GM18519 (cell line): ENCODE results near the gene CHN1.

ENCODE experiments used
- ATAC-seq: cut with Tn5 transposase; IDR thresholded peaks from one replicate; pipeline ENCODE4 v1.9.1; 2021; ENCODE audit warnings: mild to moderate bottlenecking, moderate library complexity; ENCODE audit not compliant: unreplicated experiment, low FRiP score

Gene CHN1

GRCh38 chr2:175011505-175011904 lies 6.3 kb upstream of the CHN1 start:
- no peak for ATAC-seq

GRCh38 chr2:175010848-175011254 lies 5.7 kb upstream of the CHN1 start:
- no peak for ATAC-seq

- no peak for ATAC-seq
Measured at GRCh38 chr2:175009917-175010621, 4.9 kb upstream of the CHN1 start.

GRCh38 chr2:175008801-175009495 lies 3.8 kb upstream of the CHN1 start:
- ATAC-seq = no peak

GRCh38 chr2:175008009-175008408 lies 2.8 kb upstream of the CHN1 start:
- no peak for ATAC-seq

GRCh38 chr2:175007510-175007909 lies 2.3 kb upstream of the CHN1 start:
- ATAC-seq = no peak

GRCh38 chr2:175006281-175006680 lies 1.1 kb upstream of the CHN1 start:
- no peak for ATAC-seq

DNA sequence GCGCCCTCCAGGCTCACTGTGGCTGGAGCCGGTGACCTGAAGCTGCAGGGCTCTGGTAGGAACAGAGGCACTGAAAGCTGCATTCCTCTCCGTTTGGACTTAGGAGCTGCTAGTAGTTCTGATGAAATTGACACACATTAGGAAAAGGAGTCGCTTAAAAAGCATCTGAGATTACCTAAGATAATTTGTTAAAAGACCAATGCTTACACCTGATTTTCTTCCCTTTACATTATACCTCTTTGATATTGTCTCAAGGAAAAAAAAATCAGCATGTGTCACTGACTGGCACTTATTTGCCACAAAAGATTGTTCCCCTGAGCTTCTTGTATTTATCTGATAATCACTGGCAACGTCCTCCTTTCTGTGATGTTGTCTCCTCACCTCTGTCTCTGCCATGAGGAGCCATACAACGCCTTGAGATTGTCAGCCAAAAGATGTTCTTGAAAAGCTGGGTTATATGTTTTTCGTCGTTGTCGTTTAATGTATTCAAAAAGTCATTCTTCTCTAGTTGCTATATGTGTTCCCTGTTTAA lies 618 bp upstream of the CHN1 start:
- ATAC-seq = no peak

- ATAC-seq = peak; percentile 34
Measured at GRCh38 chr2:175004730-175004979, 526 bp downstream of the CHN1 start.

DNA sequence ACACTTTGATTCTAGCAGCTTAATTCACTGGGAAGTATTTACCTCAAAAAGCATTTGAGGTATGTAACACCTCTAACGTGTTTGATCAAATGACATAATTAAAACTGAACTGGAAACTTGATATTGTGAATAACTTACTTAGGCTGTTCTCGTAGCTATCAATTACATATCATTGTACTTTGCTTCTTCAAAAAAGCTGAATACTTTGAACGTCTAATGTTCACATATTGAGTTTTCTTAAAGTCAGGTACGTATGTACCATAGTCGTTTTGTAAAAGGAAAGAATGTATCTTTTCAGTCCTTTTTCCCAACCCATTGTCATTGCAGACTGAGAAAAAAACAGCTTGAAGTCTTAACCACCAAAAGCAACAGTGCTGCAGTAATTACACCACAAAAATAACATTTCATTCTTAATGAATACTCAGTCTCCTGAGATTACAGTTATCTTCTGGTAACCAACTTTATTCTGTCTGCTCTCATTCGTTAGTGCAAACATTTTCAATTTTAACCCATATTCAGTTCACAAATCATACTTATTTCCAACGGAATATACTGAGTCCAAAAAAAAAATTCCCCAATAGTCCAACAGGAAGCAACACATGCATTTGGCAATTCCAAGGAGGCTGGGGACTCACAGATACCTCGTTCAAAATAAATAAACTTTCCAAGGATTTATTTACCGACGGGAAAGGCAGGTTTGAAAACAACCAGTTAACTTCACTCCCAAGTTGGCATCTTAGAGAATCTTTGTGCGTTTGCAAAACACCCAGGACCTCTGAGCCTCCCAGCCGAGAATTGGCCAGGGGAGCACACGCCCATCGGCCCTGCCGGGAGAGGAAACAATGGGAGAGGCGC lies 1.1 kb downstream of the CHN1 start:
- no peak for ATAC-seq

- ATAC-seq = no peak
Measured at GRCh38 chr2:175002547-175003274, 2.5 kb downstream of the CHN1 start.

- ATAC-seq = no peak
Measured at GRCh38 chr2:175001566-175001965, 3.6 kb downstream of the CHN1 start.

DNA sequence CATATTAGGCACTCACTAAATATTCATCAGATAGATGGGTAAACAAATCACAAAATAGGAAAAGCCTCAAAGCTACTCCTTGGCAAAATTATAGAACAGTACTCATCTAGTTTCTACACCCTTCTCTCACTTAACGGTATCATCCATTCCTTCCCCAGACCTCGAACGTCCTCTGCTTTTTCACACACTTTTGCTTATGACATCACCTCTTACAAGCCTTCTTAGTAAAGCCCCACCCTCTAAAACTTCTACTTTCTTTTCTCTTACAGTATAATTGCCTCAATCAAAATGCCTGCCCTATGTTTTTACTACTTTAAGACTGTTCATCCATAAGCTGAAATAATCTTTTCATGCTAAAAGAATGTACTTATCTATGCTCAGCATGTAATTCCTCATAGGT lies 8.1 kb downstream of the CHN1 start:
- ATAC-seq = no peak

DNA sequence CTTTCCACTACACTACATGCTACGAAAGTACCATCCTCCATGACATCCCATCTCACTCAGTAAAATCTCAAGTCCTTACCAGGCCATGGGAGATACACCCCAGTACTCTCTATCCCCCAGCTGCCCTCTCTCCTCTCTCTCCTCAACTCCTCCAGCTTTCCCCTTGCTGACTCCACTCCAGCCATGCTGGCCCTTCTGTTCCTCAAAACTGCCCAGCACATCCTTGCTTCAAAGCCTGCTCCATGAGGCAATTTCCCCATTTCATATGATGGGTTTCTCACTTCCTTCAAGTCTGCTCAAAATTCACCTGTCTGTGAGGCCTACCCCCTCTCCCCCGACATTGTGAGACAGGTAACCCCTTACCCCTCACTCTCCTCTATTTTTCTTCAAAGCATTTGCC lies 8.6 kb downstream of the CHN1 start:
- no peak for ATAC-seq

DNA sequence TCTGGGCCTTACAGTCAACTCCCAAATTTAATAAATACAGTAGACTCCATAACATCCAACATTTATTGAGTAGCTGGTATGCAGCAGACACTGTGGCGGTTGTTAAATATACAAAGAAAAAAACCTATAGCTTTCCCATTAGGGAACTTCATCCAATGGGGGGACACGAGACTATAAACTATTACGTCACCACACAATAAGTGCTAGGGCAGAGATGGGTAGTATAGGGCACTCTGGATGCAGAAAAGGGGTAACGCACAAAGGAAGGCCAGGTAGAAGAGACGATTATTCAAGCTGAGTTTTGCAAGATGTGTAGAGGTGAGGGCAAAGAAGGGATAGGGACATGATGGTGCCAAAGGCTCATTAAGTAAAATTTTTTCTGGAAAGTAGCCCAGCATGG lies 10.8 kb downstream of the CHN1 start:
- ATAC-seq = no peak

- ATAC-seq = no peak
Measured at GRCh38 chr2:174992886-174993285, 12.3 kb downstream of the CHN1 start.

- no peak for ATAC-seq
Measured at GRCh38 chr2:174985614-174986013, 19.6 kb downstream of the CHN1 start.

- ATAC-seq = no peak
Measured at GRCh38 chr2:174984561-174984960, 20.6 kb downstream of the CHN1 start.

- no peak for ATAC-seq
Measured at GRCh38 chr2:174981331-174981730, 23.9 kb downstream of the CHN1 start.

DNA sequence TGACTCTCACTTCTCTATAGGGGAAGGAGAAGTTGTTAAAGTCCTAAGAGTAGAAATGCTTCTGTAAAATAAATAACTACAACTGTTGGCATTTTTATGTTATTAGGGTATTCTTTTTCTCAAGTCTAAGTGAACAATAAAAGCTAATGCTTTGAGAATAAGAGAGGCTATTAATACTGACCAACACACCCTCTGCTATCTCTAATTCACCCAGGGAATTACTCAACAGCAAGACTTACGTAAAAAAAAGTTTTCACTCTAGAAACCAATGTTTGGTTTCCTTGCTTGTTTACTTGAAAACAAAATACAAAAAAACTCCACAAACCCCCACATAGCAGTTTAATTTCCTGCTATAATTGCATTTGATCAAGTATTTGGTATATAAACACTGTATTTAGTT lies 25.2 kb downstream of the CHN1 start:
- ATAC-seq = no peak

DNA sequence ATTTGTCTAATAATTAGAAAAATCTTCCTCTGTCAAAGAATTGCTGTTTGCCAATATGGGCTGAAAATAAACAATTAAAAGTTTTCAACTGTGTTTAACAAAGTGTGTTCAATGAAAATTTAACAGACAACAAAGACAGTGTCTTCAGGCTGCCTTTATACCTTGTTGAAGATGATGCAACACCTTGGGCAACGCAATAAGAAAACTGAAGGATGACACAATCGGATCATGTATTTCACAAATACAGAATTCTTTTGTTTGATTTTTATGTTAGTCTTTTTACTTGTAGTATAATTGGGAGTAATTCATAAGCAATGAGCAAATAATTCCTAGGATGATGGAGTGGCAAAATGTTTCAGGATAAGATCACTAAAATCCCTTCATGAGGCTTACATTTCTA lies 27.8 kb downstream of the CHN1 start:
- no peak for ATAC-seq
